Islet precursor cell (in vitro differentiated cells): Measurements from ENCODE around the gene CARD9.
A peak's percentile ranks its signal among the peaks of the same experiment; 100 is the strongest.

ENCODE experiments used
- DNase-seq: peaks from one replicate; pipeline ENCODE4 v3.0.0-alpha.2; 2018

CARD9 gene

GRCh38 chr9:136379891-136380290, 6.4 kb upstream of the CARD9 start:
- no peak for DNase-seq

- DNase-seq, result no peak
These were observed 5.9 kb upstream of the CARD9 start for GRCh38 chr9:136379401-136379800.

- DNase-seq, result no peak
These were observed 5.5 kb upstream of the CARD9 start for GRCh38 chr9:136379003-136379287.

- DNase-seq, result no peak
These were observed 4.9 kb upstream of the CARD9 start for GRCh38 chr9:136378170-136379002.

- no peak for DNase-seq
These were observed 4.1 kb upstream of the CARD9 start for GRCh38 chr9:136377341-136378169.

GRCh38 chr9:136376457-136376856, 3.0 kb upstream of the CARD9 start:
- no peak for DNase-seq

- no peak for DNase-seq
These were observed 1.6 kb upstream of the CARD9 start for GRCh38 chr9:136375096-136375495.

GRCh38 chr9:136374183-136374575, 710 bp upstream of the CARD9 start:
- DNase-seq, result no peak

GRCh38 chr9:136372561-136373299, 739 bp downstream of the CARD9 start:
- peak; percentile 84 for DNase-seq

GRCh38 chr9:136372006-136372405, 1.5 kb downstream of the CARD9 start:
- DNase-seq, result no peak

GRCh38 chr9:136371533-136371880, 2.0 kb downstream of the CARD9 start:
- DNase-seq, result no peak

- no peak for DNase-seq
These were observed 2.6 kb downstream of the CARD9 start for GRCh38 chr9:136370687-136371532.

- no peak for DNase-seq
These were observed 3.4 kb downstream of the CARD9 start for GRCh38 chr9:136370037-136370436.

- DNase-seq, result no peak
These were observed 5.3 kb downstream of the CARD9 start for GRCh38 chr9:136368190-136368589.

- no peak for DNase-seq
These were observed 5.9 kb downstream of the CARD9 start for GRCh38 chr9:136367296-136368145.

GRCh38 chr9:136366826-136367225, 6.6 kb downstream of the CARD9 start:
- no peak for DNase-seq

- DNase-seq, result no peak
These were observed 7.7 kb downstream of the CARD9 start for GRCh38 chr9:136365775-136366222.

- DNase-seq, result no peak
These were observed 8.3 kb downstream of the CARD9 start for GRCh38 chr9:136364942-136365774.

GRCh38 chr9:136363949-136364748, 9.3 kb downstream of the CARD9 start:
- no peak for DNase-seq
